HG03442 (cell line): ENCODE results near the gene ODAD3.
"Not testable (repeated sequence)": the region's sequence is repeated elsewhere in the genome, so short reads cannot be mapped to it uniquely, and the experiment has no call there.

Experiments
- ATAC-seq: cut with Tn5 transposase; IDR thresholded peaks from one replicate; pipeline ENCODE4 v1.9.1; 2021; ENCODE audit warnings: mild to moderate bottlenecking, moderate library complexity; ENCODE audit not compliant: unreplicated experiment

ODAD3 gene

DNA sequence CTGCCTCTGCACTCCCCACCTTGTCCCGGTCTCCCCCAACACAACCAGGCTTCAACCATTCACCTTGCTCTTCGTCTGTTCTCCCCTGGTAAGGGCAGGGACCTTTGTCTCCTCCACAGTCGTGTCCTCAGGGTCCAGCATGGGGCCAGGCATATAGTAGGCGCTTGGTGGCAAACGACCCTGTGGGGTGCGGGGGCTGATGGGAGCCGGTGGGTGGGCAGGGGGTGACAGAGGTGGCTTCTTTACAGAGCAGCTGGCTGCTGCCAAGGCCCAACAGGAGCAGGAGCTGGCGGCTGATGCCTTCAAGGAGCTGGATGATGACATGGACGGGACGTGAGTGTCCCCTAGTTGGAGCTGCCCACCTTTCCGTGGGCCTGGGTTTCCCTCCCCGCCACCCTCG, 10.2 kb upstream of the ODAD3 start:
- ATAC-seq = no peak

DNA sequence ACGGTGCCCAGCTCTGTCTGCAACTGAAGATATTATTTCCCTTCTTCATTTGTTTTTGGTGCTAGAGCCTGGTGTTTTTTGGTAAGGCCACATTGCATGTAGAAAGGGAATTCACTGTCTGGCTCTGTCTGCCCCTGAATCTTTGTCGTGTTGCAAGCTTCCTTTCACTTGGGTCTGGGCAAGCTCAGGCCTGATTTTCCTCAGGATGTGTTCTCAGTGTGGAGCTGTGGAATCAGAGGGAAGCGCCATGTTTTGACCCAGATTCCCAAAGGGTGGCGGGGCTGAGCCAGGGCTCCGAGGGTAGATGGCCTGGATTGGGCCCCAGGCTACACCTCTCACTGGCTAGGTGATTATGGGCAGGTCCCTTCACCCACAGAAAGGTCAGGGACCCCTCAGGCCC, 9.1 kb upstream of the ODAD3 start:
- ATAC-seq = no peak

DNA sequence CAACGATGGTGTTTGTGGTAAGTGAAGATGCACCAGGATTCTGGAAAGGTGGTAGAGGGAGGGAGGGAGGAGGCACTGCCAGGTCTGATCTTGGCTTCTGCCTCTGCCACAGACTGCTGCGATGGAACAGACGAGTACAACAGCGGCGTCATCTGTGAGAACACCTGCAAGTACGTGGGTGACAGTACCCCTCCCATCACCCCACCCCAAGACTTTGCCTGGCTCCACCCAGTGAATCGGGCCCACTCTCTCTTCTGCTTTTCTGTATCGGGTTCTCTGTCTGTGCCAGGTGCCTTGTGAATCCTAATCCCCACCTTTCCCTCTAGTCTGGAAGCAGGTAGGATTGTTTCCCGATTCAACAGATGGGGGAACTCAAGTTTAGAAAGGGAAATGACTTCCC, 3.0 kb upstream of the ODAD3 start:
- ATAC-seq = no peak

DNA sequence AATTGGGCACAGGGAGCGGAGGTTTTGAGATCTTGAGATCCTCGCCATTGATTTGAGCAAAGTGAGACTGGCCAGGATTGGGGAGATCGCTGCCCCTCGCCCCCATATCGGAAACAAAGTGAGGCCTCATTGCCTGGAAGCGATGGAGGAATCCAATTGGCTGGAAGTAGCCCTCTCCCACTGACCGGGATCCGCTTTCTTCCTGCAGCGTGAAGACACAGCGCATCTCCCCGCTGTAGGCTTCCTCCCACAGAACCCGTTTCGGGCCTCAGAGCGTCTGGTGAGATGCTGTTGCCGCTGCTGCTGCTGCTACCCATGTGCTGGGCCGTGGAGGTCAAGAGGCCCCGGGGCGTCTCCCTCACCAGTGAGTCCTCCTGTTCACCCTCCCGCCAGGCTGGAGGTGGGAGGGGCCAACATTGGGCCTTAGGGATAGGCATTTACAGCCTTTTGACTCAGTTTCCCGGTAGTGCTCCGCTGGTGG, 952 bp upstream of the ODAD3 start:
- no peak for ATAC-seq

DNA sequence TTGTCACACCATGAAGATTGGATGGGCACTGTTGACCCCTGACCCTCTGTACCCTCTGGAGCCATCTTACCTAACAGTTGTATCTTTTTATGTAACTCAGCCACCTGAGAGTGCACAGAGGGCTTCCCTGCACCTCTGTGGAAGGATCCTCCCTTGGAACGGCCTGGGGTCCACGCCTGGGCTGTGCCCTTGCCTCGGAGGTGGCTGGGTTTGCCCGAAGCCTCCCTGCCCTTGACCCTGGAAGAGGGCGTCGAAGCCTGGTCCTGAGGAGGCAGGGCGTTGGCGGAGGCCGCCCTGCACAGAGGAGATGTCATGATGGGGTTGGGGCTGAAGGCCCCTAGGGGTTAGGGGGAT, 241 bp downstream of the ODAD3 start:
- peak; percentile 13 for ATAC-seq

DNA sequence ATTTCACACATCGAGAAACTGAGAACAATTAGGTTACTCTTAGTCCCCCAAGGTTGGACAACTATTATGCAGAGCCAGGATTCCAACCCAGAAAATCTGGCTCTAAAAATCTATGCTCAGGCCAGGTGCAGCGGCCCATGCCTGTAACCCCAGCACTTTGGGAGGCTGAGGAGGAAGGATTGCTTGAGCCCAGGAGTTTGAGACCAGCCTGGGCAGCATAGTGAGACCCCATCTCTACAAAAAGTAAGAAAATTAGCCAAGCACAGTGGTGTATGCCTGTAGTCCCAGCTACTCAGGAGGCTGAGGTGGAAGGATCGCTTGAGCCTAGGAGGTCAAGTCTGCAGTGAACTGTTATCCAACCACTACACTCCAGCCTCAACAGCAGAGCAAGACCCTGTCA, 1.4 kb downstream of the ODAD3 start:
- not testable (repeated sequence) for ATAC-seq

DNA sequence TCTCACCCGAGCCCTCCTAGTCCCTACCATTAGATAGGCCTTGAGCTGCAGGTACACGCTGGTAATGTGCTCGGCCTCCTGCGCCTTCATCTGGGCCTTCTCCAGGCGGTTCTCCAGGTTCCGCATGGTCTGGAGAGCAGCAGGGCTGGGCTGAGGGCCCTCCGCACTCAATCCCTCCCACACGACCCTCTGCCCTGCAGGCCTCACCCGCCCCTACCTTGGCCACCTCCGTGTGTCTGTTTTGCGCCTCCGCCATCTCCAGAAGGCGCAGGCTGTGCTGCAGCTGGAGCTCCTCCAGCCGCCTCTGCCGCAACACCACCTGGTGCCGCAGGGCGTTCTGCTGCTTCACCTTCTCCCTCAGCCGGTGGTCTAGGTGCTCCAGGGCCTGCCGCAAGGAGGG, 8.3 kb downstream of the ODAD3 start:
- no peak for ATAC-seq

DNA sequence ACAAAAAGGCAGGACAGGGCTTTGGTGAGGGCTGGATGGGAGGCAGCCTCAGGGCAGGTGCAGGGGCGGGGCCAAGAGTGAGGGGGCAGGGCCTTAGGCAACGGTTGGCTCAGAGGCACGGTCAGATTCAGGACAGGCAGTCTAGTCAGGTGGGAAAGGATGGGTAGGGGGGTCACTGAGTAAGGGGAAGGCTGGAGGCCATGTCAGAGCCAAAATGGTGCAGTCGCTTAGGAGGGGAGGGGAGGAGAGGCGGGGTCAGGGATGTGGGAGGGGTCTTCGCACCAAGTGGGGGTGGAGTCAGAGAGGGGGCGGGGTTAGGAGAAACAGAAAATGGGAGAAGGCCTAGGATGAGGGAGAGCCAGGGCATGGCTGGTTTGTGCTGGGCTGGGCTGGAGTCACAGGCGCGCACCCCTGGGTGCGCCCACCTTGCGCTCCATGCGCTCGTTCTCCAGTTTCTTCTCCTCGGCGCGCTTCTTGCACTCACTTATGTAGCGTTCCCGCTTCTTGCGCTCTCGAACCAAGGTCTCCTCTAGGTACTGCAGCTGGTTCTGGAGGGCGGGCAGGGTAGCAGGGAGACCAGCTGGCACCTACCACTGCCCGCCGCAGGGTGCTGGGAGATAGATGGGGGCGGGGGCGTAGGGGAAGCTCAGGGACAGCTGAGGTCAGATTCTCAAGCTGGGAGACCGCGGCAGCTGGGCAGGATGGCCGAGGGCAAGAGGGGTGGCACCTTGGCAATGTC, 9.0 kb downstream of the ODAD3 start:
- ATAC-seq = no peak

DNA sequence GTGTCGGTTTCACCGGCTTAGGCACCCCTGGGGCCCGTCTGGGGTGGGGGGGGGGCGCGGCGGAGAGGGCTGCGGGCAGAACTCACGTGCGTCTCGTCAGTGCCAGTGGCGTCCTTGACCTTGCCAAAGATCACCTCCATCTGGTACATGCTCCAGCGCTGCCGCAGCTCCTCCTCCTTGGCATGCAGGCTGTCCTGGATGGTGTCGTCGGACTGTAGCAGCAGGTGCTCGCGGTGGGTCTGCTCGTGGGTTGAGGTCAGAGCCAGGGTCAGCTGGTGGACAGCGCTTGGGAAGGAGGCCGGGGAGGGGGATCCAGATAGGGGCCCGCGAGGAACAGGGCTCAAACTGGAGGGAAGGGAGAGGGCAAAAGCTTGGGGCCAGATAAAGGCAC, 11.1 kb downstream of the ODAD3 start:
- ATAC-seq = no peak

DNA sequence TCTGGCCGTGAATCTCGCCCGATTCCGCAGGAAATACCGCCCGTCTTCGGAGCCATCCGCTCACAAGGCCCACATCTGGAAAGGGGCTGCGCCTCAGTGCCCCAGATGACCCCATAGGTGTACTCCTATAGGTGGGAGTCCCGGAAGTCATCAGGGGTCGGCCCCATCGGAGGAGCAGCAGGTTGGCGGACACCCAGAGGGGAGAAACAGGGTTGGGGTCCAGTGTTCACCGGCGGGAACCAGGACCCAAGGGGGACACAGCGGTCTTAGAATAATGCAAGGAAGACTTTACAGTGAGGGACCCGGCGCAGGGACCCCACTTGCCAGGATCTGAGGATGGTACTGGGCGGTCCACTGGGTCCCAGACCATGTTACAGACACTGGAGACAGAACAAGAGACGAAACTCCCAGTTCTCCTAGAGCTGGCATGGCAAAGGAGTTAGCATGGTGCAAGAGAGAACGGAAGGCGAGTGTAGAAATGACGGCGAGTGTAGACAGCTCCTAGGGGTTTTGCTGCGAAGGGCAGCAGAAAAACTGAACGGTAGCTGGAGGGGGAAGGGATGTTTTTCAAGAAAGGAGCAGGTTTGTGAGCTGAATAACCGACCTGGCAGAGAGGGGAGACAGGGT, 11.6 kb downstream of the ODAD3 start:
- no peak for ATAC-seq

DNA sequence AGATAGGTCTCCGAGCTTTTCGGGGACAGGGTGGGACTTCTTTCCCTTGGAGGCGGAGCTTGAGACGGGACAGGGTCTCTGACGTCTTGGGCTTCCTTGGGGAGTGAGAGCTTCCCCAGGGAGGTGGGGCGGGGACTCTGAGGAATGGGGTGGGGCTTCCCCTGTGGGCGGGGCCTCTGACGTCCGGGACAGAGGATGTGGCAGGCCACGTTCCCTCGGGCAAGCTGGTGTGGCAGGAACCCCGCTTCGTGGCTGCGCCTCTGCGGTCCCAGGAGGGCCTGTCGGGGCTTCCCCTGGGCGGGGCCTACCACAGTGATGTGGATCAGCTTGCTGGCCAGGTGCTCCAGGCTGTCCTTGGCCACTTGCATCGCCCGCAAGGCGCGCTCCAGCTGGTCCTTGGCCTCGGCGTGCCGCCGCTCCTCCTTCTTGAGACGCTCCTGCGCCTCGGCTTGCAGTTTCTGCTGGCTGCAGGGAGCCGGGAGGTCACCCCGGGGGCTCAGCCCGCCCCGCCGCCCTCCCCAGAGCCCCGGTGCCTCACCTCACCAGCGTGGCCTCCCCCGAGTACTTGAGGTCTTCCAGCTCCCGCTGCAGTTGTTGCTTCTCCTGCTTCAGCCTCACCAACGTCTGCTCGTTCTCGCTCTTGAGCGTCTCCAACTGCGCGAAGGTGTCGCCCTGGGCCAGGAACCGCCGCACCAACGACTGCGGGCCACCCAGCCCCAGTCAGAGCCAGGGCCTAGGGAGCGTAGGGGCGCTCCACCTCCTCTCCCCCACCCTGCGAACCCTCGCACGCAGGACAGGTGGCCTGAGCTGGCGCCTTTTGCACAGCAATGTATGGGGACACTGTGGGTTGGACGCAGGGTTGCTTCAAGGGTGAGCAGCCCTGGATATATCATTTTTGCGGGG, 12.5 kb downstream of the ODAD3 start:
- no peak for ATAC-seq

DNA sequence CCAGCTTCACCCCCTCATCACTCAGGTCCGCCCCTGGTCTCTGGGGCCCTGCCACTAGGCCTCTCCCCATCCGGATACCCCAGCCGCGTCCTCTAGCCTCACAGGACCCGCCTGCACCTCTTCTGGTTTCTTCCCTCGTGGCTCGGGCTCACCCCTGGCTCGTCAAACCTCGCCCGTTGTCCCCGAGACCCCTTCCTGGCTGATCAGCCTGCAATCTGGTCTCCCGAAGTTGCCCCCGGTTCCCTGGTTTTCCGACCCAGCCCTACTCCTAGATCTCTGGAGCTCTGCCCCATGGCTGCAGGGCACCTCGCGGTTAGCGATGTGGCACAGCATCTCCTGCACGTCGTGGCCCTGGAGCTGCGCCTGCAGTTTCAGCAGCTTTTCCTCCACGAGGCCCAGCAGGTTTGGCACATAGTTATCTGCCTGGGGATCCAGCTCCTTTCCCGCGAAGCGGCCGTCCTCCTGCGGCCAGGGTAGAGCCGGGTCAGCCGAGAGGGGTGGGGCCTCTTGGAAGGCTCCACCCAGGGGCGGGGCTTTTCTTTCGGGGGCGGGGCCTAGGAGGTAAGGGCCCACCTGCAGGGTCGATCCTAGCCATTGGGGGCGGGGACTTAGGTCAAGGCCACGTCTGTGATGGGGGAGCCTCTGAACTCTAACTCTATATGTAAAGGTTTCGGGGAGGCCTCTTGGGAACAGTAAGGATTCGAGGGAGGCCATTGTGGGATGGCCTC, 13.4 kb downstream of the ODAD3 start:
- ATAC-seq = no peak

DNA sequence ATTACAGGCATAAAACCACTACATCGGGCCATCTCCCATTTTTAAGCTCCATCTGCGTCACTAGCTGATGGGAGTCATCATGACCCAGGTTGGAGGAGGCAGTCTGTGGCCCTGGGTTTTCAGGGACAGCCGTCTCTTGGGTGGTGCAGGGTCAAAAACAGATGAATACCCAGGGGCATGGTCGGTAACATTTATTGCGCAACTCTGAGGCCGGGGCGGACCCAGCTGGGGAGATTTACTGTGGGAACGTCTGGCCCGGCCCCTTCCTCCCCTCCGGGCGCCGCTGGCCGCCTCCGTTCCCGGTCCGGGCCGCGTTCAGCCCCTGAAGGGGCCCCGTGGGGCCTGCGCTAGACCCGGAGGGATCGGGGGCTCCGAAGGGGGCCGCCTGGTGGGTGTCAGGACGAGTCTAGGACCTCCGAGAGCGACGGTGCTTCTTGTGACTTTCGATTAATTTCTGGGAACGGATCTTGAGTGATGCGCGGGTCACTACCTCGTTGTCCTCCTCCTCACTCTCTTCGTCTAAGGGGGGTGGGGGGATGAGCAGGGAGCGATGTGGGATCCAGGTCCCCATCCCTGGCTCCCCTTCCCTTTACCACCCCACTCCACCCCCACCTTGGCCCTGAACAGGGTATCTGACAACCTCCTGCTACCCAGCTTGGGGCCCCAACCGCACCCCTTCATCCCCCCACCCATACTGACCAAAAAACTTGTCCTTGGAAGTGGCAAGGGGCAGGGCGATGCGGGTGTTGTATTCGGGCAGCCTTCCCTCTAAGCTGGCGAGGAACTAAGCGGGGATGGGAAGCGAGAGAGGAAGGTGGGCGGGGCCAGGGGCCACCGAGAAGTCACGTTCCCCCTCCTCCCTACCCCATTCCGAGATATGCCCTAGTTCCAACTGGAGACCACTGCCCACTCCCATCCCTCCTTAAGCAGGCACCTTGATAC, 14.2 kb downstream of the ODAD3 start:
- ATAC-seq = no peak

DNA sequence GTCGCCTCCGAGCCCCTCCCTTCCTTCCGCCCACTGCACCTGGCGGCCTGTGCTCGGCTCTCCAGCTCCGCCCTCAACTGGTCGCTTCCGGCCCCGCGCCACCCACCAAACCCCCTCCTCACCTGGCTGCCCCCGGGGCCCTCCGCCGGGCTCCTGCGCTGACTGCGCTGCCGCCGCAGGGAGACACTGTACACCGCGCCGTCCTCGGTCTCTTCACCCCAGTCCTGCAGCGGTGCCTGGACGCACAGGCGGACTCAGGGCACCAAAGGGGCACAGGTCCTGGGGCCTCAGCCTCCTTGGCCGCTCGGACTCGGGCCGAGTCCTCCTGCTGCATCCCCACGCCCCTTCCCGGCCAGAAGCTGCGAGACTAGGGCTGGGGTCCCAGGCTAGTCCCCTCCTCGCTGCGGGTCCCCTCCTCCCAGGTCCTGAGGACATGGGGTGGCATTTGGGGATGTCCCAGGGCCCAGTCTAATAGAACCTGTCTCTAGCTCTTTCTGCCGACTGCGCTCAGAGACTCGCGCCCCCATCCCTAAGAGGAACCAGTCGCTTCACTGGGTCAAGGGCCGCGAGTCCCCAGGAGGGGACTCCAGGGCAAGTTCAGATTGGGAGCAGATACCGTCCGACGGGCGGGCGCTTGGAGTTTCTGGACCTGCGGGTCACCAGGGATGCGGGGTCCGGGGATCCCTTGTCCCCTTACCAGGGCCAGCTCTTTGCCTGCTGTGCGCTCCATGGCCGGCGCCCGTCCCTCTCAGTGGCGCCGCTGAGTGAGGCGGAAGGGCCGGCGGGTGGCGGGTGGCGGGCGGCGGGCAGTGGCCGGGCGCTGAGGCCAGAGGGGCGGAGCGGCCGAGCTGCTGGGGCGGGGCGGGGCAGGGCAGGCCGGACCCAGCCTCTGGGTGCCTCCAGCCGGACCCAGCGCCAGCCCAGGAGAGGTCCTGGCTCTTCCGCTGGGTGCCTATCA, 16.1 kb downstream of the ODAD3 start, which contains the start of gene RGL3:
RGL3 (minus strand) TSS at position 766 of the 958 bp plus-strand sequence; CDS start at position 730, 36 bp downstream.
- ATAC-seq = no peak

DNA sequence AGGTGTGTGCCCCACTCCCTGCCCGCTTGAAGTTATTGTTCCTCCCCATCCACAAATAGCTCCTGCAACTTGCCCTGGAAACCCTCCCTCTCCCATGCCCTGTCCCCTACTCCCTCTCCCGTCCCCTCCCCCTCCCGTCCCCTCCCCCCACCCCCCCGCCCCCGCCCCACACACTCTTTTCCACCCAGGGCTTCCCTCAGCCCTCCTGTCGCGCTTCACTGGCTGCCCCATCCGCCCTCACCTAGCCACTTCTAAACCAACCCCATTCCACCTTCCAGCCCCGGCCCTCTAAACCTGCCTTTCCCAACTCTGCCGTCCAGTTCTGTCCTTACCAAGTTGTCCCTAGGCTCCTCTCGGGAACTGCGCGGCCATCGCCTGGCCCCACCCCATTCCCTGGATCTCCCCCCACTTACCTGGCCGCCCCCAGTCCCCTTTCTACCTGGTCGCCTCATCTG, 16.8 kb downstream of the ODAD3 start:
- ATAC-seq = no peak

DNA sequence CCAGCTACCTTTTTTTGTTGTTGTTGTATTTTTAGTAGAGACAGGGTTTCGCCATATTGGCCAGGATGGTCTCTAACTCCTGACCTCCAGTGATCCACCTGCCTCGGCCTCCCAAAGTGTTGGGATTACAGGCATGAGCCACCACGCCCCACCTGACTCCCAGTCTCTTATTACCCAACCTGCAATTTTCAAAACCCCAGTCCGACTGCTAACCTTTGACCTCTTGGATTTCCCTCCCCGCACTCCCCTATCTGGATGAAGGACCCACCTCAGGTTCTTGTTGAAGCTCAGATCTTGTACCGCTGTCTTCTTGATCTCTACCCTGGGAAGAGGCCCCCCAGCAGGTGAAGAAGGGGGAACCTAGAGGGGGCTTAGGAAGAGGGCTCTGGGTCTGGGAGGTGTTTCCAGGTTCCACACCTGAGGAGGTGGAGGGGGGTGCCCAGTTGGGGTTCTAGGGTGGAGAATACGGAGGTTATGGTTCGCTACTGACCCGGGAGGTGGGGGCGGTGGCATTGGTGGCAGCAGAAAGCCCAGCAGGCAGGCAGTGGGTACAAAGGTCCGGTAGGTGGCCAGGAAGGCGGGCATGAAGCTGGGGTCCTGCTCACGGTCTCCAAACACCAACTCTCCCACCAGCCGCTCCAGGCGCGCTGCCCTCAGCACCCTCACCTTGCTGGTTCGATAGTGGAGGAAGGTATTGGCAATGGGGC, 18.4 kb downstream of the ODAD3 start:
- ATAC-seq = no peak

DNA sequence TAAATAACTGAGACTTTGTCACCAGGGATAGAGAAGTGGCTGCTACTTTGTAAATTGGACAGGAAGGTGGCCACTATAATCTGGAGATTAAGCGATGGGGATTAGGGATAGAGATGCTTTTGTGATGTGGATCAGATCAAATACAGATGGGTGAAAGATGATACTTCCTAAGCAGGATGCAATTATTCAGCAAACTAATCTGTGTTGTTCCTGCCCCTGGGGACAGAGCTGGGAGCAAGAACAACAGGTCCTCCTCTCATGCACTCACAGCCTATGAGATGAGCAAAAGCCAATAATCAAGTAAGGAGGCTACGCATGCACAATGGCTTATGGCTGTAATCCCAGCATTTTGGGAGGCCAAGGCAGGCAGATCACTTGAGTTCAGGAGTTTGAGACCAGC, 20.4 kb downstream of the ODAD3 start:
- ATAC-seq = no peak

DNA sequence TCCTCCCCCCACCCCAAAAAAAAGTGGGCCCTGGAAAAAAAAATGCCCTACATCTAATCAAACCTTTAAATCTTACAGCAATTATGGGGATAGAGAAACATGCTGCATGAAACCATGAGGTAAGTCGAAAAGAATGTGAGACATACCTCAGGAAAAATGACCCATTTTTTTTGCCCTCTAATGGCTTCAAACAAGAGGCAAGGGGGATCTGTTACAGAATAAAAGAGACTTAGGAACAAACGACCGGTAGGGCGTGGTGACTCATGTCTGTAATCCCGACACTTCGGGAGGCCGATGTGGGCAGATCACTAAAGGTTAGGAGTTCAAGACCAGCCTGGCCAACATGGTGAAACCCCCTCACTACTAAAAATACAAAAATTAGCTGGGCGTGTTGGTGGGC, 24.2 kb downstream of the ODAD3 start:
- ATAC-seq = no peak
